Erythroblast (primary cell): ENCODE measurements around the gene NAA35.

Experiments
- GATA1 ChIP-seq: IDR thresholded peaks from 2 replicates; pipeline ENCODE4 v1.6.1; 2011; ENCODE audit warnings: low read depth, mild to moderate bottlenecking, control low read depth, low read length, moderate library complexity
- POLR2A ChIP-seq: IDR thresholded peaks from 2 replicates; pipeline ENCODE4 v1.6.1; 2011; ENCODE audit warnings: mild to moderate bottlenecking, low read length

DNA sequence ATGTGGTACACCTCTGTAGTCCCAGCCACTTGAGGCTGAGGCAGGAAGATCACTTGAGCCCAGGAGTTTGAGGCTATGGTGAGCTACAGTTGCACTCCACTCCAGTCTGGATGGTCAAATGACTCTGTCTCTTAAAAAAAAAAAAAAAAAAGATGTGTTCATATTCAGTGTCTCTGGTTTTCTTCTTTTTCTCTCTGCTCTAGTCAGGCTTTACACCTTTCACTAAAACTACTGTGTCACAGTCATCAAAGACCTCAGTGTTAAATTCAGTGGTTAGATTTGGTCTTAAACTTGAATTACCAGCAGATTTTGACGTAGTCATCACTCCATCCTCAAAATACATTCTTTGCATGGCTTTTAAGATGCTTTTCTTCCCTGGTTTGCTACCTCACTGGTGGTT lies 28.8 kb downstream of the NAA35 start:
- TF ChIP-seq POLR2A (no peak), GATA1 (no peak)
